Endothelial cell of umbilical vein (primary cell): ENCODE data around the gene LAMA4. TPM values are rescaled to one million over a fixed set of nuclear protein-coding genes. Genes with fewer than 3 reads are reported as not detected.

Experiments
- BruUV-seq: library from RNA; stranded (reverse); fragments of 400-500 nt; replicated peaks from 2 replicates; lab custom pipeline; 2021; lab: Mats Ljungman, UMichigan
- CTCF ChIA-PET: fragments of 300-600, 350-600 bp; sonication (Branson Sonifier 250); formaldehyde crosslinking; loops from one replicate; lab custom pipeline; 2021; ENCODE audit warnings: antibody characterized with exemption, inconsistent platforms; lab: Charles Lee
- POLR2A ChIA-PET: fragments of 300-600, 350-600 bp; sonication (Branson Sonifier 250); formaldehyde crosslinking; loops from one replicate; lab custom pipeline; 2021; ENCODE audit warnings: antibody characterized with exemption, inconsistent platforms; lab: Charles Lee
- DNase-seq: peaks from one replicate; pipeline ENCODE4 v3.0.0-alpha.2; 2011; ENCODE audit warnings: low read depth, low spot score
- FAIRE-seq: peaks from 2 replicates; lab custom pipeline; 2011; peaks lifted over from hg19 to GRCh38; lab: Jason Lieb, UNC
- H2AFZ ChIP-seq: 2 replicates; pipeline ENCODE4 v1.6.0; 2012; ENCODE audit warnings: low read depth, low read length, control low read depth, inconsistent platforms
- H3K27ac ChIP-seq: 2 replicates; pipeline ENCODE4 v1.5.1; 2011; ENCODE audit warnings: low read depth, mild to moderate bottlenecking, control low read depth, low read length, moderate library complexity; ENCODE audit not compliant: insufficient read depth
- H3K27me3 ChIP-seq, 2 experiments: 2 replicates each; pipeline versions ENCODE4 v1.6.0 to v1.6.1; 2011; ENCODE audit warnings: low read length in 2 of 2, mixed read lengths in 1 of 2; ENCODE audit not compliant: control insufficient read depth in 2 of 2, insufficient read depth in 2 of 2
- H3K36me3 ChIP-seq, 2 experiments: 2 replicates in 1 of 2; 3 replicates in 1 of 2; pipeline ENCODE4 v1.5.1; 2011; ENCODE audit warnings: low read length in 2 of 2, mild to moderate bottlenecking in 1 of 2, moderate library complexity in 1 of 2; ENCODE audit not compliant: control insufficient read depth in 2 of 2, insufficient read depth in 2 of 2; ENCODE audit errors: extremely low read depth in 1 of 2
- H3K4me1 ChIP-seq: 3 replicates; pipeline ENCODE4 v1.5.1; 2011; ENCODE audit warnings: mild to moderate bottlenecking, low read length; ENCODE audit not compliant: control insufficient read depth, insufficient read depth; ENCODE audit errors: extremely low read depth
- H3K4me2 ChIP-seq: 2 replicates; pipeline ENCODE4 v1.6.1; 2011; ENCODE audit warnings: low read length, control low read depth, mixed read lengths; ENCODE audit not compliant: insufficient read depth
- H3K4me3 ChIP-seq, 3 experiments: fragments of 200-600 bp in 1 of 3; sonication (generic), shearing (Covaris generic) in 1 of 3; replicated peaks in 1 of 3; 2 replicates each; pipeline ENCODE4 v1.5.1; 2011 to 2016; ENCODE audit warnings: control low read depth in 3 of 3, low read length in 3 of 3, mild to moderate bottlenecking in 2 of 3, inconsistent platforms in 1 of 3, low read depth in 1 of 3, moderate library complexity in 1 of 3; ENCODE audit not compliant: insufficient read depth in 1 of 3
- H3K79me2 ChIP-seq: 2 replicates; pipeline ENCODE4 v1.6.0; 2012; ENCODE audit warnings: low read length, inconsistent platforms; ENCODE audit not compliant: control insufficient read depth, insufficient read depth
- H3K9ac ChIP-seq: replicated peaks from 2 replicates; pipeline ENCODE3; 2011; ENCODE audit warnings: low read length, control low read depth; ENCODE audit not compliant: insufficient read depth; ENCODE audit errors: extremely low read depth
- H3K9me1 ChIP-seq: replicated peaks from 3 replicates; pipeline ENCODE4 v1.6.0; 2011; ENCODE audit warnings: mild to moderate bottlenecking, low read length; ENCODE audit not compliant: control insufficient read depth, insufficient read depth; ENCODE audit errors: extremely low read depth
- H3K9me3 ChIP-seq: replicated peaks from 2 replicates; pipeline ENCODE4 v1.5.1; 2012; ENCODE audit warnings: low read length, inconsistent platforms; ENCODE audit not compliant: control insufficient read depth, insufficient read depth
- H4K20me1 ChIP-seq: replicated peaks from 2 replicates; pipeline ENCODE3; 2011; ENCODE audit warnings: mild to moderate bottlenecking, low read length; ENCODE audit not compliant: control insufficient read depth, insufficient read depth; ENCODE audit errors: extremely low read depth
- CTCF ChIP-seq, 2 donors: IDR thresholded peaks; 1 replicate in 1 of 2; 2 replicates in 1 of 2; pipeline ENCODE4 v1.5.1; 2011; ENCODE audit warnings: low read length in 2 of 2, mild to moderate bottlenecking in 2 of 2, moderate library complexity in 2 of 2, control low read depth in 1 of 2, inconsistent platforms in 1 of 2, low read depth in 1 of 2; ENCODE audit not compliant: insufficient read depth in 1 of 2; ENCODE audit errors: extremely low read depth in 1 of 2
- FOS ChIP-seq: IDR thresholded peaks from 2 replicates; pipeline ENCODE4 v1.6.1; 2011; ENCODE audit warnings: mild to moderate bottlenecking, low read length, moderate library complexity, borderline replicate concordance; ENCODE audit not compliant: insufficient read depth
- JUN ChIP-seq: IDR thresholded peaks from 2 replicates; pipeline ENCODE4 v1.6.1; 2011; ENCODE audit warnings: borderline replicate concordance, low read depth; ENCODE audit not compliant: insufficient read length, insufficient read depth
- MYC ChIP-seq: IDR thresholded peaks from one replicate; pipeline ENCODE4 v1.6.1; 2011; ENCODE audit warnings: mild to moderate bottlenecking, low read depth, low read length
- POLR2A ChIP-seq: IDR thresholded peaks from 2 replicates; pipeline ENCODE4 v1.6.1; 2012; ENCODE audit warnings: low read depth, mild to moderate bottlenecking, control low read depth, low read length
- POLR2AphosphoS5 ChIP-seq: IDR thresholded peaks from 2 replicates; pipeline ENCODE4 v1.6.1; 2012; ENCODE audit warnings: low read depth, mild to moderate bottlenecking, control low read depth, low read length, moderate library complexity; ENCODE audit not compliant: insufficient read depth
- dilution Hi-C: fragments of 300-500 bp; cut with MboI; formaldehyde crosslinking; loops from one replicate; pipeline ENCODE4 v1.15.0; 2019; ENCODE audit warnings: low sequenced_read_pairs; ENCODE audit not compliant: extremely low pct_ligation_motif_present
- intact Hi-C: fragments of 100-400 bp; cut with micrococcal nuclease; formaldehyde crosslinking; loops from one replicate; pipeline ENCODE4 v1.10.0; 2022
- polyA plus RNA-seq, 4 experiments: library from polyadenylated mRNA; depleted of rRNA in 3 of 4; stranded (reverse) in 3 of 4; unstranded in 1 of 4; fragments of >200 nt; gene quantifications; 2 replicates each; pipeline versions ENCODE4 v1.2.1 to v1.2.3, GENCODE V29; 2011 to 2012; ENCODE audit warnings: missing spikeins in 1 of 4
- total RNA-seq: library from RNA; stranded (reverse); gene quantifications from 2 replicates; pipeline ENCODE4 v1.2.3, GENCODE V29; 2021

LAMA4 gene
- total and polyA plus RNA-seq, 2 donors (not counting 3 experiments of a cell fraction or from before 2014, with no cell fraction given): 384 to 629 TPM

GRCh38 chr6:112198582-112198981 lies 55.8 kb downstream of the LAMA4 start:
- H3K79me2 ChIP-seq: peaks cover 21% of the 10 kb centered on the region
- no peak overlapping the region for H2AFZ ChIP-seq
- no peak overlapping the region for H3K9ac ChIP-seq
- H3K4me2 ChIP-seq: no peak overlapping the region
- POLR2A ChIA-PET: no interaction called here
- no peaks in the 10 kb centered on the region for H4K20me1 ChIP-seq
- FAIRE-seq (no peak), DNase-seq (no peak)
- CTCF ChIA-PET: interaction anchor here (1.1 to 1.5 kb wide), 2 partner anchors 9 to 71 kb away, joined by 5 to 6 read pairs; no protein-coding TSS in a partner anchor
- peaks cover 23 to 24% of the 10 kb centered on the region in 2 experiments for H3K36me3 ChIP-seq
- intact Hi-C loops: no loop called here
- no peaks in the 10 kb centered on the region for H3K27me3 ChIP-seq
- dilution Hi-C loops: no loop called here
- no peaks in the 10 kb centered on the region for H3K9me3 ChIP-seq
- H3K4me1 ChIP-seq: peaks cover 29% of the 10 kb centered on the region
- H3K9me1 ChIP-seq: no peaks in the 10 kb centered on the region
- no peak overlapping the region for H3K4me3 ChIP-seq
- TF ChIP-seq POLR2A (peak; percentile 42), FOS (no peak), JUN (peak; percentile 33)
- BruUV-seq: no TSS peak
- no peak overlapping the region for H3K27ac ChIP-seq

- Histone ChIP-seq H3K9me1 (no peaks in the 10 kb centered on the region), H3K9me3 (no peaks in the 10 kb centered on the region), H3K4me3 (no peak overlapping the region), H3K9ac (no peak overlapping the region), H4K20me1 (no peaks in the 10 kb centered on the region), H3K4me2 (no peak overlapping the region), H3K27me3 (no peaks in the 10 kb centered on the region), H3K79me2 (peaks cover 16% of the 10 kb centered on the region), H2AFZ (no peak overlapping the region), H3K27ac (no peak overlapping the region), H3K36me3 (peaks cover 23 to 25% of the 10 kb centered on the region in 2 experiments), H3K4me1 (peaks cover 20% of the 10 kb centered on the region)
- FAIRE-seq (no peak), DNase-seq (no peak)
- BruUV-seq: no TSS peak
- dilution Hi-C loops: no loop called here
- no peak for TF ChIP-seq MYC
- TF ChIP-seq FOS: no peak
- TF ChIP-seq POLR2AphosphoS5: no peak
- no peak for TF ChIP-seq JUN
- no peak for TF ChIP-seq POLR2A
- no peak for TF ChIP-seq CTCF (IDR thresholded peaks at IDR 0.05; ENCODE audit: extremely low read depth in 1 of 2, insufficient read depth in 1 of 2, low read depth in 1 of 2, low read length in 2 of 2)
- intact Hi-C loops: no loop called here
- ChIA-PET CTCF (interaction anchor here (1.1 to 3.5 kb wide), 2 partner anchors 17 to 71 kb away, joined by 6 to 15 read pairs; no protein-coding TSS in a partner anchor), POLR2A (no interaction called here)
Measured at GRCh38 chr6:112197636-112198035, 56.7 kb downstream of the LAMA4 start.
